HepG2 (cell line): Measurements from ENCODE around the gene KIF1C. TPM values are rescaled to one million over a fixed set of nuclear protein-coding genes. Genes with fewer than 3 reads are reported as not detected.

Source experiments
- ADNP ChIP-seq: sonication (generic); formaldehyde crosslinking; IDR thresholded peaks from 2 replicates; pipeline ENCODE4 v1.4.0; 2020; ENCODE audit warnings: missing genetic modification reagents
- AGO2 ChIP-seq: fragments of 200-400 bp; formaldehyde crosslinking; optimal IDR thresholded peaks from 2 replicates; pipeline ENCODE3; 2017; ENCODE audit warnings: mild to moderate bottlenecking, low read depth, low read length, moderate library complexity
- HMGA1 ChIP-seq: sonication (generic); formaldehyde crosslinking; conservative IDR thresholded peaks from 2 replicates; pipeline ENCODE4 v1.4.0; 2020; ENCODE audit warnings: missing genetic modification reagents
- HNRNPH1 ChIP-seq: fragments of 200-400 bp; formaldehyde crosslinking; optimal IDR thresholded peaks from 2 replicates; pipeline ENCODE3; 2017; ENCODE audit warnings: mild to moderate bottlenecking, low read depth, low read length
- HOXA7 ChIP-seq: sonication (generic); formaldehyde crosslinking; IDR thresholded peaks from 2 replicates; pipeline ENCODE4 v1.8.1; 2022; ENCODE audit warnings: mild to moderate bottlenecking, missing genetic modification reagents, moderate library complexity
- JARID2 ChIP-seq: sonication (generic); formaldehyde crosslinking; IDR thresholded peaks from 2 replicates; pipeline ENCODE4 v1.8.1; 2023; ENCODE audit warnings: missing genetic modification reagents, inconsistent platforms; ENCODE audit not compliant: insufficient replicate concordance
- NKX3-1 ChIP-seq: sonication (generic); formaldehyde crosslinking; IDR thresholded peaks from 2 replicates; pipeline ENCODE4 v1.5.0; 2020; ENCODE audit warnings: missing genetic modification reagents
- NRL ChIP-seq: sonication (generic); formaldehyde crosslinking; IDR thresholded peaks from 2 replicates; pipeline ENCODE4 v1.5.0; 2020; ENCODE audit warnings: missing genetic modification reagents, mild to moderate bottlenecking, moderate library complexity, borderline replicate concordance
- PHF21A ChIP-seq: sonication (generic); formaldehyde crosslinking; IDR thresholded peaks from 2 replicates; pipeline ENCODE4 v1.5.0; 2020; ENCODE audit warnings: mild to moderate bottlenecking, missing genetic modification reagents
- POGZ ChIP-seq: sonication (generic); formaldehyde crosslinking; IDR thresholded peaks from 2 replicates; pipeline ENCODE4 v1.4.0; 2020; ENCODE audit warnings: mild to moderate bottlenecking, missing genetic modification reagents
- RFXAP ChIP-seq: sonication (generic); formaldehyde crosslinking; IDR thresholded peaks from 2 replicates; pipeline ENCODE4 v1.4.0; 2020; ENCODE audit warnings: missing genetic modification reagents, borderline replicate concordance
- SMYD3 ChIP-seq: sonication (generic); formaldehyde crosslinking; IDR thresholded peaks from 2 replicates; pipeline ENCODE4 v1.8.1; 2023; ENCODE audit warnings: mild to moderate bottlenecking, missing genetic modification reagents
- TARDBP ChIP-seq: sonication (generic); formaldehyde crosslinking; IDR thresholded peaks from 2 replicates; pipeline ENCODE4 v1.8.0; 2022; ENCODE audit warnings: mild to moderate bottlenecking, missing genetic modification reagents
- ZFYVE20 ChIP-seq: sonication (generic); formaldehyde crosslinking; IDR thresholded peaks from 2 replicates; pipeline ENCODE4 v1.8.0; 2023; ENCODE audit warnings: low read depth, mild to moderate bottlenecking, moderate library complexity, missing genetic modification reagents, borderline replicate concordance
- ZMYM3 ChIP-seq: sonication (generic); formaldehyde crosslinking; IDR thresholded peaks from 2 replicates; pipeline ENCODE4 v1.5.1; 2020; ENCODE audit warnings: mild to moderate bottlenecking, missing genetic modification reagents
- ZNF354B ChIP-seq: sonication (generic); formaldehyde crosslinking; IDR thresholded peaks from 2 replicates; pipeline ENCODE4 v1.8.0; 2022; ENCODE audit warnings: mild to moderate bottlenecking, missing genetic modification reagents
- ZNF550 ChIP-seq: sonication (generic); formaldehyde crosslinking; IDR thresholded peaks from 2 replicates; pipeline ENCODE4 v1.4.0; 2020; ENCODE audit warnings: mild to moderate bottlenecking, missing genetic modification reagents, borderline replicate concordance
- ZNF660 ChIP-seq: sonication (generic); formaldehyde crosslinking; IDR thresholded peaks from 2 replicates; pipeline ENCODE4 v1.5.1; 2020; ENCODE audit warnings: mild to moderate bottlenecking, low read depth, missing genetic modification reagents, borderline replicate concordance
- ZNF768 ChIP-seq: sonication (generic); formaldehyde crosslinking; IDR thresholded peaks from 2 replicates; pipeline ENCODE4 v1.4.0; 2020; ENCODE audit warnings: missing genetic modification reagents
- polyA plus RNA-seq, 8 experiments: library from polyadenylated mRNA; depleted of rRNA in 3 of 8; stranded (reverse) in 7 of 8; unstranded in 1 of 8; fragments of >200 nt; fragmentation: Illumina TruSeq in 4 of 8; extraction: Trizol in 4 of 8; gene quantifications; 2 replicates each; pipeline versions ENCODE4 v1.2.1 to v1.2.3, GENCODE V29; 2011 to 2016; ENCODE audit warnings: low read depth in 4 of 8, missing spikeins in 1 of 8, mixed read lengths in 1 of 8; ENCODE audit not compliant: insufficient read depth in 1 of 8
- total RNA-seq, 5 experiments: library from RNA; depleted of rRNA; stranded (reverse); fragments of >200 nt; fragmentation: Illumina TruSeq; extraction: Trizol; gene quantifications; 2 replicates each; pipeline ENCODE4 v1.2.3, GENCODE V29; 2016; ENCODE audit warnings: low read depth in 1 of 5
- TF ChIP-seq, protein P1 (sequence below): sonication (generic); formaldehyde crosslinking; IDR thresholded peaks from 2 replicates; pipeline ENCODE4 v1.5.1; 2020; ENCODE audit warnings: missing genetic modification reagents, mild to moderate bottlenecking, borderline replicate concordance
- TF ChIP-seq, protein P2 (sequence below): sonication (generic); formaldehyde crosslinking; IDR thresholded peaks from 2 replicates; pipeline ENCODE4 v1.4.0; 2020; ENCODE audit warnings: missing genetic modification reagents

KIF1C gene
- total and polyA plus RNA-seq, 2 of the 13 experiments (the other 11 are each of a cell fraction or from before 2014, with no cell fraction given), result 70.0 to 104 TPM

DNA sequence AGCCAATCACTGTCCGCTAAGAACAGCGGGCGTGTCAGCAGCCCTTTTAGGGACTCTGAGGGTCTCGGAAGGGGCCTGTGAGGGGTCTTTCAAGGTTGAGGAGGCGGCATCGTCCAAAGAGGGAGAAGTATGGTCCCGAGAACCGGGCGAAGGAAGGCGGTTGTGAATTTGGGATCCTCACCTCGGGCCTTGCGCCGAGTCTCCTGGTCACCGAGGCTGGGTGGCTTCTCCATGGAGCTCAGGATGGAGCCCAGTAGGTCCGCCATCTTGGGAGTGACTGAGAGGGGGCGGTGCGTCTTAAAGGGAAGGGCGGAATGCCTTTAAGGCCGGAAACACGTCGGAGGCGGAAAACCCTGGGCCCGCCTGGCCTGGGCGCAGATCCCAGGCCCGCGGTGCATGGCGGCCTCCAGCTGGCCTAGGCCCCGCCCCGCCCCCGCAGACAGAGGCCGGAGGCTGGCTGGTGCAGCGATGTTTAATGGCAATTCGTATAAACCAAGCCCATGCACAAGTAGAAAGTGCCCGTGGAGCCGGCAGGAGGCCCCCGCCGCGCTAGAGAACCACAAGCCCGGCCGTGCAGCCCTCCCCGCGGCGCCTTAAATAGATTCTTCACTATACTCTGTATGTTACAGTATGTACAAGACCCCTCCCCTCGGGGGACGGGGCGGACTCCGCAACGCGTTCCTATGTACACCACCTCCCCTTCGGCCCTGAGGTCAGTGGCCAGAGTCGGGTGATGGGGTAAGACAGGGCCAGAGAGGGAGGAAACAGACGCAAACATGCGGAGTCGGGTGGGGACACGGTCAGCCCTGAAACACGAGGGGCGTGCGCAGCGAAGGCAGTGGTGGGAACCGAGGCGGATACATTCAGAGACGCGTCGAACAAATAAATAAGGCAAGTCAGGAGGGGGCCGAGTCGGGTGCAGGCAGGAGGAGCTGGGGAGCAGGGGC lies 29.9 kb upstream of the KIF1C start, which contains the start of gene SPAG7 (continued):
- TF ChIP-seq NRL (CRISPR knock-in tag), result peak; percentile 85; the same call in 1 of the 2 replicates
- TF ChIP-seq ZNF550 (CRISPR knock-in tag), result no peak
- TF ChIP-seq ZNF768, result 0 out of 2 replicates have a peak, but pooled peaks have one; percentile 8
- no peak for TF ChIP-seq HMGA1 (CRISPR knock-in tag)
- peak; percentile 93 for TF ChIP-seq AGO2
- peak; percentile 59; the same call in 1 of the 2 replicates for TF ChIP-seq POGZ (CRISPR knock-in tag)
- TF ChIP-seq HNRNPH1, result peak; percentile 65
- TF ChIP-seq, protein P1, sequence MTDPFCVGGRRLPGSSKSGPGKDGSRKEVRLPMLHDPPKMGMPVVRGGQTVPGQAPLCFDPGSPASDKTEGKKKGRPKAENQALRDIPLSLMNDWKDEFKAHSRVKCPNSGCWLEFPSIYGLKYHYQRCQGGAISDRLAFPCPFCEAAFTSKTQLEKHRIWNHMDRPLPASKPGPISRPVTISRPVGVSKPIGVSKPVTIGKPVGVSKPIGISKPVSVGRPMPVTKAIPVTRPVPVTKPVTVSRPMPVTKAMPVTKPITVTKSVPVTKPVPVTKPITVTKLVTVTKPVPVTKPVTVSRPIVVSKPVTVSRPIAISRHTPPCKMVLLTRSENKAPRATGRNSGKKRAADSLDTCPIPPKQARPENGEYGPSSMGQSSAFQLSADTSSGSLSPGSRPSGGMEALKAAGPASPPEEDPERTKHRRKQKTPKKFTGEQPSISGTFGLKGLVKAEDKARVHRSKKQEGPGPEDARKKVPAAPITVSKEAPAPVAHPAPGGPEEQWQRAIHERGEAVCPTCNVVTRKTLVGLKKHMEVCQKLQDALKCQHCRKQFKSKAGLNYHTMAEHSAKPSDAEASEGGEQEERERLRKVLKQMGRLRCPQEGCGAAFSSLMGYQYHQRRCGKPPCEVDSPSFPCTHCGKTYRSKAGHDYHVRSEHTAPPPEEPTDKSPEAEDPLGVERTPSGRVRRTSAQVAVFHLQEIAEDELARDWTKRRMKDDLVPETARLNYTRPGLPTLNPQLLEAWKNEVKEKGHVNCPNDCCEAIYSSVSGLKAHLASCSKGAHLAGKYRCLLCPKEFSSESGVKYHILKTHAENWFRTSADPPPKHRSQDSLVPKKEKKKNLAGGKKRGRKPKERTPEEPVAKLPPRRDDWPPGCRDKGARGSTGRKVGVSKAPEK (CRISPR knock-in tag), result no peak
- no peak; the same call in 1 of the 2 replicates for TF ChIP-seq ZFYVE20 (CRISPR knock-in tag)
- no peak for TF ChIP-seq ZNF660 (CRISPR knock-in tag)
- TF ChIP-seq, protein P2, sequence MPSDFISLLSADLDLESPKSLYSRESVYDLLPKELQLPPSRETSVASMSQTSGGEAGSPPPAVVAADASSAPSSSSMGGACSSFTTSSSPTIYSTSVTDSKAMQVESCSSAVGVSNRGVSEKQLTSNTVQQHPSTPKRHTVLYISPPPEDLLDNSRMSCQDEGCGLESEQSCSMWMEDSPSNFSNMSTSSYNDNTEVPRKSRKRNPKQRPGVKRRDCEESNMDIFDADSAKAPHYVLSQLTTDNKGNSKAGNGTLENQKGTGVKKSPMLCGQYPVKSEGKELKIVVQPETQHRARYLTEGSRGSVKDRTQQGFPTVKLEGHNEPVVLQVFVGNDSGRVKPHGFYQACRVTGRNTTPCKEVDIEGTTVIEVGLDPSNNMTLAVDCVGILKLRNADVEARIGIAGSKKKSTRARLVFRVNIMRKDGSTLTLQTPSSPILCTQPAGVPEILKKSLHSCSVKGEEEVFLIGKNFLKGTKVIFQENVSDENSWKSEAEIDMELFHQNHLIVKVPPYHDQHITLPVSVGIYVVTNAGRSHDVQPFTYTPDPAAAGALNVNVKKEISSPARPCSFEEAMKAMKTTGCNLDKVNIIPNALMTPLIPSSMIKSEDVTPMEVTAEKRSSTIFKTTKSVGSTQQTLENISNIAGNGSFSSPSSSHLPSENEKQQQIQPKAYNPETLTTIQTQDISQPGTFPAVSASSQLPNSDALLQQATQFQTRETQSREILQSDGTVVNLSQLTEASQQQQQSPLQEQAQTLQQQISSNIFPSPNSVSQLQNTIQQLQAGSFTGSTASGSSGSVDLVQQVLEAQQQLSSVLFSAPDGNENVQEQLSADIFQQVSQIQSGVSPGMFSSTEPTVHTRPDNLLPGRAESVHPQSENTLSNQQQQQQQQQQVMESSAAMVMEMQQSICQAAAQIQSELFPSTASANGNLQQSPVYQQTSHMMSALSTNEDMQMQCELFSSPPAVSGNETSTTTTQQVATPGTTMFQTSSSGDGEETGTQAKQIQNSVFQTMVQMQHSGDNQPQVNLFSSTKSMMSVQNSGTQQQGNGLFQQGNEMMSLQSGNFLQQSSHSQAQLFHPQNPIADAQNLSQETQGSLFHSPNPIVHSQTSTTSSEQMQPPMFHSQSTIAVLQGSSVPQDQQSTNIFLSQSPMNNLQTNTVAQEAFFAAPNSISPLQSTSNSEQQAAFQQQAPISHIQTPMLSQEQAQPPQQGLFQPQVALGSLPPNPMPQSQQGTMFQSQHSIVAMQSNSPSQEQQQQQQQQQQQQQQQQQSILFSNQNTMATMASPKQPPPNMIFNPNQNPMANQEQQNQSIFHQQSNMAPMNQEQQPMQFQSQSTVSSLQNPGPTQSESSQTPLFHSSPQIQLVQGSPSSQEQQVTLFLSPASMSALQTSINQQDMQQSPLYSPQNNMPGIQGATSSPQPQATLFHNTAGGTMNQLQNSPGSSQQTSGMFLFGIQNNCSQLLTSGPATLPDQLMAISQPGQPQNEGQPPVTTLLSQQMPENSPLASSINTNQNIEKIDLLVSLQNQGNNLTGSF (CRISPR knock-in tag), result no peak
- TF ChIP-seq HOXA7 (CRISPR knock-in tag), result 0 out of 2 replicates have a peak, but pooled peaks have one; percentile 67
- TF ChIP-seq TARDBP (CRISPR knock-in tag), result peak; percentile 87; the same call in 1 of the 2 replicates
- peak; percentile 74; the same call in 1 of the 2 replicates for TF ChIP-seq ZNF354B (CRISPR knock-in tag)
- TF ChIP-seq JARID2 (CRISPR knock-in tag), result no peak
- TF ChIP-seq NKX3-1 (CRISPR knock-in tag), result no peak
- TF ChIP-seq ZMYM3, result 0 out of 2 replicates have a peak, but pooled peaks have one; percentile 9
- no peak for TF ChIP-seq ADNP (CRISPR knock-in tag)
- peak; percentile 17 for TF ChIP-seq PHF21A
- TF ChIP-seq RFXAP, result no peak
- peak; percentile 60; the same call in 1 of the 2 replicates for TF ChIP-seq SMYD3 (CRISPR knock-in tag)
